ENCODE results near the gene GNA14.
"Not testable (repeated sequence)": the region's sequence is repeated elsewhere in the genome, so short reads cannot be mapped to it uniquely, and the experiment has no call there.

GNA14 gene

DNA sequence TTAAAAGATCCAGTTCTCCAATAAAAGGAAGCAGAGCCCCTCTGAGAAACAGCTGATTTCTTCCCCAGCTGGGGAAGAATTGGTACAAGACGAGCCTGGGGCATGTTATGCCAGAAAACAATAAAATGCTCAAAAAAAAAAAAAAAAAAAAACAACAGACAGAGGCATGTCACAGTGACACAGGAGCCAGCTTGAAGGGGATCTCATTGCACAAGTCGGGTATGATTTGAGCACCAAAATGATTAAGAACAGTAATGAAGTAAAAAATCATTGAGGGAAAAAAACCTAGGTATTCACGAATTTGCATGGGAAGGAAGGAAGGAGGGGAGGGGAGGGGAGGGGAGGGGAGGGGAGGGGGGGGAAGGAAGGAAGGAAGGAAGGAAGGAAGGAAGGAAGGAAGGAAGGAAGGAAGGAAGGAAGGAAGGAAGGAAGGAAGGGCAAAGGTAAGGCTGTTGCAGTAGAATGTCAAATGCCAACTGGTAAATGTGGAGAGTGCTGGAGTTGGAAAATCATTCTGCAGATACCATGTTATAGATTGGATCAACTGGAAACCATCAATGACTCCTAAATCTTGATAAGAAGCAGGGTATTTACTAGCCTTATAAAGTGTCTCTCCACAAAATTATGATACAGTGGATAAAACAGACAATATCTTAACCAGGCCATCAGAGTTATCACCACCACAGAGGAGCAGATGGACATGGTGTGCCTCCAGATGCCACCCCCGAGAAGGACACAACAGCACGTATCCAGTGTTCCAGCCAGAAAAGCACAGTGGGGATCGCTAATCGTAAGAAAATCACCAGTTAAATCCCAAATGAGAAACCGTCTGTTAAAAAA, 7.2 kb downstream of the GNA14 start:
- DNase-seq, result no peak

DNA sequence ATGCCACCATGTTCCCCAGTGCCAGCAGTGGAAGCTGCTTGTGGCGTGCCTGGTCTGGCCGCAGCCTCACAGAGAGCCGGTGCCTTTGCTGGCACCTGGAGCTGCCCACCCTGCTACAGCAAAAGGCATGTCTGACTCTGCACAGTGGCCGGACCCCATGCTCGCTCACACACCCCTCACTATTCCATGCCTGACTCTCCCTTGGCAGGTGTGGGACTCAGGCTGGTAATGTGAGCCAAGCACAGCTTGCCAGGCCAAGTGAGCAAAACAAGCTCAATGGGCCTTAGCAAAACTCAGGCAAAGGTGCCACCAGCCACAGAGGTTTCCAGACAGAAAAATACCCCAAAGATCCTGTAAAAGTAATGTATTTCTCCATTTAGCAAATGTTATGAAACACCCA, 15.5 kb downstream of the GNA14 start:
- no peak for DNase-seq

DNA sequence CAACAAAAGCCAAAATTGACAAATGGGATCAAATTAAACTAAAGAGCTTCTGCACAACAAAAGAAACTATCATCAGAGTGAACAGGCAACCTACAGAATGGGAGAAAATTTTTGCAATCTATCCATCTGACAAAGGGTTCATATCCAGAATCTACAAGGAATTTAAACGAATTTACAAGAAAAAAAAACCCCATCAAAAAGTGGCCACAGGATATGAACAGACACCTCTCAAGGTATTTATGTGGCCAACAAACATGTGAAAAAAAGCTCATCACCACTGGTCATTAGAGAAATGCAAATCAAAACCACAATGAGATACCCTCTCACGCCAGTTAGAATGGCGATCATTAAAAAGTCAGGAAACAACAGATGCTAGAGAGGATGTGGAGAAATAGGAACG, 19.3 kb downstream of the GNA14 start:
- DNase-seq, result not testable (repeated sequence)

DNA sequence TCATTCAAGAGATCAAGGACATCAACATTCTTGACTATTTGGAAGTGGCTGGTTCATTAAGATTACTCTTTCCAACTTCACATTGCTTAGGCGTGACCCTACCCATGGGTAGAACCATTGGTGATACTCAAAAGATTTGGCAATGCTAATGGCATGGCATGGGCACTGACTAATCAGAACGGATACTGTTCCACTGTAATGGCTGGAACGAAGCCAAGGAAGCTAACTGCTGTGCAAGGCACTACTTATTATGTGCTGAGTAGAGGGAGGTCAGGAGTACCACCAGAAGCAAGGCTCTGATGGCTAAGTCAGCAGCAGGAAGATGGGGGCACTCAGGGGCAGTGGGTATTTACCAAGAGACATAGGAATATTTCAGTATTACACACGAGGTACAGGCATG, 31.9 kb downstream of the GNA14 start:
- DNase-seq, result no peak

DNA sequence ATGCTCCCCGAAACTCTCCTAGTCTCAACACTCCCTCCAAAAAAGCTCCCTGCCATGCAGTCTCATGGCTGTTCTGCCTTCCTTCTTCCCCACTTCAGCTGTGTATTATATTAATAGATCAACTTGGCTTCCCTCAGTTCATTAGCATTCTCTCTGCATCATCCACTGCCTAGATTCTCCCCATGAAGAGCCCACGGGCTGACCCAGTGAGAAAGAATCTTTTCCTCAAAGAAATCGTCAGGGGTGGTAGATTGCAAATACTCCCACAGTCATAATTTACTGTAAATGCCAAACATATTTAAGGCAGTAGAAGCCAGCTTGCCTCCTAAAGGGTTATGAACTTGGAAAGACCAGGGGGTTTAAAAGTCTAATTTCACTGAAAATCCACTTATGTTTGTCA, 33.5 kb downstream of the GNA14 start:
- no peak for DNase-seq

DNA sequence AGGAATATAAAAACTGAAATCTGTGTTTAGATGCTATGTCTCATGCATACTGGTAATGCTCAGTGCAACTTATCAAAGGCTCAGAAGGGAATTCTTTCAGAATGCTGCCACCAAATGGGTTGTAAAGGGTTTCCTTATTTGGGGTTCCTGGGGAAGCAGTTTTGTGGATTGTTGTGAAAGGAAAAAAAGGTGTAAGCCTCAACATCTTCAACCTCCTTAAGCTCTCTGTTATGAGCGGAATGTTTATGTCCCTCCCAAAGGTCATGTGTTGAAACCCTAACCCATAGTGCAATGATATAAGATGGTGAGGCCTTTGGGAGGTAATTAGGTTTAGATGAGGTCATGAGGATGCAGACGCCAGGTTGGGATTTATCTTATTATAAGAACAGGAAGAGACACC, 41.6 kb downstream of the GNA14 start:
- no peak for DNase-seq

DNA sequence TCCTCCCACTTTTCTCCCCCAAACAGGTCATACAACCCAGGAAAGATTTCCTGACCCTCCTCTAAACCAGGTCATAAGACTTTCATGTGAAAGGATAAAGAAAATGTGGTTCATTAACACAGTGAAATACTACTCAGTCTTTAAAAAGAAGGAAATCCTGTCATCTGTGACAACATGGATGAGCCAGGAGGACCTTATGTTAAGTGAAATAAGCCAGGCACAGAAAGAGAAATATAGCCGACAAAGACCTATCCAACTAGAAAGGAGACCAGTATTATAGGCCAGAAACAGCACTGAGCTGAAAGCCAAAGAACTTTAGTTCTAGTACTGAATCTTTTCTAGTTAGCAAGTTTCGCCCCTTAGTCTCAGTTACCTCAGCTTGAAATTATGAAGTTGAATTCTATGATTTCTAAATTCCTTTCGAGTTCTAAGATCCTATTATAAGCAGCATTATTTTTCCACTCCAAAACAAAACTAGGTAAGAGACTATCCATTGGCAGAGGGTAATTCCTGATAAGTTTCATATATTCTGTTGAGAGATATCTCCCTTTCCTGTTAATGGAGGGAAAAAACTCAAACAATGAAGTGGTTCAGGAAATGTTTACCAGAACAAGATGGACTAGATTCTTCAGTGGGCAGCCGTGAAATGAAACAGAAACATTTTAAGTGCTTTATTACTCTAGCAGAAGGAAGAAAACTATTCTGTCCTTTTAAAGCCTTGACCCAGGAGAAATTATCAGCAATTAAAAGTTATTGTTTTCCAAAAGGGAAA, 42.5 kb downstream of the GNA14 start:
- no peak for DNase-seq

DNA sequence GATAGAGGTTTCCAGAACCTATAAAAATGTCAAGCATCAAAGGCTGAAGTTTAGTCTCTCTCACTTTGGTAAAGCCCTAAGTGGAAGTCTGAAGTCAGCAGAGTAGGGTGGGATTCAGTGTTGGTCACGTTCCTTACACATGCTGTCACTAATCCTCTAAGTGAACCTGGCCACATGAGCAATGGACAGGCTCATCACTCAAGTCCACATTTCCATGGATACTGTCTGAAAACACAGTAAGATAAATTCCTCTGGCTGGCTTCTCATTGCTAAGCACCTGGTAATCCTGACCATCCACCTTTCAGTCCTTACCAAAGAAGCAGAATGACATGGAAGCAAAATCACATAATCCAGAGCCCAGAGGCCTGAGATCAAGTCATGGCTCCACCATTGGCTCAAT, 43.8 kb downstream of the GNA14 start:
- DNase-seq, result no peak

DNA sequence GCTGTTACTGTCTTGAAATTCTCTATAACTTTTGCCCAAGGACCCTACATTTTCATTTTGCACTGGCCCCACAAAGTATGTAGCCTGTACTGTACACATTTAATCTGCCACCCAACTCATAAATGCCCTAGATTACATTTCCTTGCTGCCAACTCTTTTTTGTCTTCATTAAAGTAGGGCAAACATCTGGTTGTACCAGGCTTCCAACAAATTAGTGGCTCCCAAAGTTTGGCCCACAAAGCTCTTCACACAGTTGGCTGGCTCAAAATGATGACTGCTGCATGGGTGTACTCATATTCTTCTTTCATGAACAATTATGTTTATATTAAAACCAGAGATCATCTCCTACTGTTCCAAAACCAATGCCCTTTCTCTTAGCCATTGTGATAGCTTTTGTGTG, 45.3 kb downstream of the GNA14 start:
- no peak for DNase-seq

DNA sequence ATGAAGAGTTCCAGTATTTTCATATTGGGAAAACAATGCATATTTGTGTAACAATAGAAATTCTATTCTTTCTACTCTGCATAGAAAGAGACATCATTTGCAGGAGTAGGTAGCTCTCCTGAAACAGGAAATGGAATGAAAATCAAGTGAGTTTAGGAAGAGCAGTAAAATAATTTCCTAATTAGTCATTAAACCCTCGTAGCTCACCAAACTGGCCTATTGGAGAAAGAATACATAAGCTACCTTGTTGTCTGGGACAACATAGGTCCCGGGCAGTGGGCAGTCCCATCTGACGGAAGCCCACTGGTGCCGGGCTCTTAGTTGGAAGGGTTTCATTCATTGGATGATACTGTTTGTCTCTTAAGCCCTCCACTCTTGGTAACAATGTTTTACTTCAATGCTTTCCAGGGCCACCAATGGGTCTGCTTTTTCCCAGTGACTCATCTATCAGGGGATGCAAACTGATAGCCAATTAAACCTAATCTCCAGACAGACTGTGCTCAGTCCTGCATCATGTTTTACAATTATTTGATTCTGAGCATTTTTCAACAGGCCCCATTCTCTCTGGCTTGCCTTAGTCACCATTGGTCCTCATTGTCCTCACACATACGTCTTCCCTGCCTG, 46.5 kb downstream of the GNA14 start:
- no peak for DNase-seq

DNA sequence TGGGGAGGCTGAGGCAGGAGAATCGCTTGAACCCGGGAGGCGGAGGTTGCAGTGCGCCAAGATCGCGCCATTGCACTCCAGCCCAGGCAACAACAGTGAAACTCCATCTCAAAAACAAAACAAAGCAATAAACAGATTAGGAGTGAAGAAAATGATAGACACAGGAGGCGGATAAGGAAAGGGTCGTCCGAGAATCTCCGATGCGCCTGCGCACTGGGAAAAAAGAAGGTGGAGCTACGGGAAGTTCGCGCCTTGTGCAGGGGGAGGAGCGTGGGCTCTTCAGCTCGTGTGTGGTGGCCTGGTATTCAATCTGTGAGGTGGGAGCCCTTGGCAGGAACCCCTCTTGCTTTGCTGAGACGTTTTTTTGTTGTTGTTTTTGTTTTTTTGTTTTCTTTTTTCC, 47.3 kb downstream of the GNA14 start:
- DNase-seq, result no peak

DNA sequence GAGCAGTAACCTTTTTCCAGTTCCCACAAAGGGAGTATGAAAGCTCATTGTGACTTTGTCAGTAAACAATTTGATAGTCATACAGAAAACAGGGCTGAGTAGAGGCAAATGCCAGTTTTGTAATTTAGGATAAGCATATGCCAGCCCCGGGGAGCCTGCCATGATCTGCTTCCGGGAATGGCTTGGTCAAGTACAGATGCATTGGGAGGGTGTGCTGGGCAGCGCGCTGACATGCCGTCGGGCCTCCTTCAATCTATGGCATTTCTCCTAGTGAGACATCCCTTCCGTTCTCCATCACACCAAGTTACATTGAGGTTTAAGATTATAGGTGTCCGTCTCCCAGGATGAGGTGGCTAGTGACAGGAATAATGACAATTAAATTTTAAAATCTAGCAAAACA, 48.6 kb downstream of the GNA14 start:
- no peak for DNase-seq

DNA sequence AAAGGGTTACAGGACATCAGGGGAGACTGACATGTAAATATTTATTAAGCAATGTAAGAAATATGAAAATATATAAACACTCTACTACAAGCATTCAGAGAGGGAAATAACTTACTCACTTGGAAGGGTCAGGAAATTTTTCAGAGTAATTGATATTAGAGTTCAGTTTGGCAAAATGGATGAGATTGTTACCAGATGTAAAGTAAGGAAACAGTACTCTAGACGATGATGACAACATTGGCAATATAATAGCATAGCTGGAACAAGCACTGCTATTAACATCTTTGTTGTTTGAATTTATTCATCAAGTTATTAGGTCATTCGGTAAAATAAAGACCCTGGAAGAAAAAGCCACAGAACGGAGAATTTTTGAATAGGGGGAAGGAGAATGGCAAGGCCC, 49.1 kb downstream of the GNA14 start:
- no peak for DNase-seq

DNA sequence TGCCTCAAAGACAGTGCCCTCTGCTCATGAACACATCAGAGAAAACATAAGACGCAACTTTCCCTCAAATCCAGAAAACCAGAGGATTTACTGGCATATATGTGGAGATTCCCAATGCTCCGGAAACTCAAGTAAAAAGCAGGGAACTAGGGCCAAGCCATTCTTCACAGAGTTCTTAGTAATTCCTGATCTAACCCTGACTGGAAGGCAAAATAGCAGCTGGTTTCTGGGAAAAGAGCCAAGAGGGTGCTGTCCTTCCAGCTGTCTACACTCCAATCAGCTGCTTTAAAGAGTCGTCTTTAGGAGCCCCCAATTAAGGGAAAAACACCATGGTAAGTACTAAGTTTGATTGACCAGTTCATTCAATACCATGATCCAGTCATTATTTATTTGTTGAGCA, 49.6 kb downstream of the GNA14 start:
- DNase-seq, result no peak

DNA sequence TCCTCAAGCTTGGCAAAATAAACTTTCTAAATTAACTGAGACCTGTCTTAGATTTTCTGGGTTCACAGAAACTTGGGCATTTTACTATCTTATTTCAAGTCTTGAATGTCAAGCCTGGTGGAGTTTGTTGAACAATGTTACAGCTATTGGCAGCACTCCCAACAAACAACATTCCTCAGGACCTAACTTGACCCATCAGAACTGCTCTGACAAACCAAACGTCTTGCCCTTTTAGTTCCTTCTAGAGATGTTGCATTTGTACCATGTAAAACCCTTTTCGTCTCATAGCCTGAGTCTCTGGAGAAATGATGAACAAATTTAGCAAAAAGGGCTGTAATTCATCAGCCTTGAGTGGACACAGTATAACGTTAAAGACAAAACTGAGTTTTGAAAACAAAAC, 51.1 kb downstream of the GNA14 start:
- no peak for DNase-seq

DNA sequence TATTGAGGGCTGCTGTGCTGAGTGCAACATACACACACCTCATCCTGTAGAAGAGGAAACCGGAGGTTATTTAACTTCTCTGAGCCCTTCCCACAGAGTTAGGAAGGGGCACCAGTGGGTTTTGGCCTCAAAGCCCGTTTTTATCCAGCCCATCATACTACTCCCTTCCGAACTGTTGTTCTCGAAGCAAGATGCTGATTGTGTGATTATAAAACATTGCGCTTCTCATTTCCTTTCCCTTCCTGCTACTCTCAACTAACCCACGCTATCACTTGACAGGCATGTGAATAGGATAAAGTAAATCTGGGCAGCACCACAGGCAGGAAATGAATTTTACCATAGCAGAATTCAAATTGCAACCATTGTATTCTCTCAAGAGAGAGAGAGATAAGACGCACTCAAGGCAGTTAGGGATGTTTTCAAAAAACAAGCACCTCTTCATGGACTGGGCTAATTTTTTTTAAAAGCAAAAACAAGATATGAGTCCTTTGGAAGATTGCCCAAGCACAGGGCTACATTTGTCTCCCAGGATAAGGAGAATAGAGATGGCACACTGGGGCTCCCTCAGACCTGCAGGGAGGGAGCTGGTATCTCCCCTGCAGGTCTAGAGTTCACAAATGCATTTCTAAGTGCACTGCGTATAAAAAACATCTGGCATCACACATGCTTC, 52.6 kb downstream of the GNA14 start:
- DNase-seq, result no peak

DNA sequence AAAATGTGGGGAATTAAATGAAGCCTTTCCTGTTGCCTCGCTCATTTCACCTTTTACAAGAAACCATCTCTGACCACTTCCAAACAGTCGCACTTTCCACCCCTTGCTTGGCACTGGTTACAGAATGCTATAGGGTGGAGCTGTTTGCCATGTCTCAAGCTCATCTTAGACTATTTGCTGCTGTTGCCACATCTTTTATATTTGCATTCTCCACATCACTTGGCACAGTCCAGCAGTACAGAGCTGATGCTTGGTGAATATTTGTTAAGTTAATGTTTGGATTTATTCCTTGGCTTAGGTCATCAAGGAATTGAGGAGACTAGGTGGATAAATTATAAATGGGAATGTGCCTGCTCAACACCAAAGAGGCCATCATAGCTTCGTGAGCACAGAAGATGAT, 53.2 kb downstream of the GNA14 start:
- no peak for DNase-seq

DNA sequence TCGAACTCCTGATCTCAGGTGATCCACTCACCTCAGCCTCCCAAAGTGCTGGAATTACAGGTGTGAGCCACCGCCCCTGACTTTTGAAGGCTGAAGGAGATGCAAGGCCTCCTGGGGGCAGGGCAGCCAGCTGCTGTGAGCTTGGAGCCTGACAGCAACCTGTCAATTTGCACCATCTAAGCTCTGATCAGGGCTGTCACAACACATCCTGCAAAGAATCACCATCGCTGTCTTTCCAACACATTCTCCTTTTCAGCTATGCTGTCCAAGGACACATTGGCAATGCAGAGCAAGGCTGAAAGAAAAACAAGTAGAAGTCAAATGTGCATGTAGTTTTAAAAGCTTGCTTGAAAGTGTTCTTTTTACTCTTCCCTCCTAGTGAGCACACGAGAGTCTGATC, 54.6 kb downstream of the GNA14 start:
- no peak for DNase-seq

DNA sequence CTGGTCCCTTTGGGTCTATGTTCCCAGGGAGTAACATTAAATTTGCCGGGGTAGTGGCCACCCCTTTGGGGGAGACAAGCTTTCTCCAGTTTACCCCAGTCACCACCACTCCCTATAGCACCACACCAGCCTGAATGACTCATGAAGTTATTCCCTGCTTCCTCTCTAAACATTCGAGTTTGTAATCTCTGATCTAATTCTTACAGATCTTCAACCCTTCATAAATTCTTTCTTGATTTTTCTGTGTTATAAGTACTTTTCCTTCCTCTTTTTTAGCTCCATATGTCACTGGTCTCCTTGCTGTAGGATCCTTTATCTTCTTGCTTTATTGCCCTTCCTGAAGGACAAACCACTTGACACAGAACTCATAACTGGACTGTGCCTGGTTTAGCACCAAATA, 55.6 kb downstream of the GNA14 start:
- no peak for DNase-seq

DNA sequence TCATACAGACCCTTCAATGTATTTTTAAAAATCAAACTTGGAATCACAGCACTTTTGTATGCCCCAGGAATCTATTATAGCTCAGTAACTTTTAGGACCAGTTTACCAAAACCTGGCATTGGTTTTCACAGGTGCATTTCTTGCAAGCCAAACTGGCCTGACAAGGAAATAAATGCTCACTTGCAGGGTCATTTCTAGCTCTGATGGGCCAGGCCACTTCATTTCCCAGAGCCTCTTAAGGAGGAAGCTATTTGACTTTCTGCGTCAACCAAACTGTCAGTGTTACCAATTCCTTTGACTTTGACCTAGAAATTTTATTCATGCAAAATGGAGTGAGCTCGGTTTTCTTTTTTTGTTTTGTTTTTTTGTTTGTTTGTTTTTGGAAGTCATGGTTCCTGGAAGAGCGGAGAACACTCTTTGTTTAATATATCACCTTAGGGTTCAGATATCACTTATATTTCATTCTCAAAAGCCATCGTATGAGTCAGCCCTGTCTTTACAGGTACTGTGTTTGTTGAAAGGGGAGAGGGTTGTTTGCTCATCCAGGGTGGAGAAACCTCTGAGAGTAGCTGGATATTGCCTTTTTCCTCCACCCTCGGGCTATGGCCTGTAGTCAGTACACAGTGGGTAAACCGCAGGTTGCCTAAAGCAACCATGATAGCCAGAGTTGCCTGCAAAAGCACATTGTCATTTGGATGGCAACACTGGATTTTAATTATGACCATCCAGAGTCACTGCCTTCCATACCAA, 58.9 kb downstream of the GNA14 start:
- no peak for DNase-seq

DNA sequence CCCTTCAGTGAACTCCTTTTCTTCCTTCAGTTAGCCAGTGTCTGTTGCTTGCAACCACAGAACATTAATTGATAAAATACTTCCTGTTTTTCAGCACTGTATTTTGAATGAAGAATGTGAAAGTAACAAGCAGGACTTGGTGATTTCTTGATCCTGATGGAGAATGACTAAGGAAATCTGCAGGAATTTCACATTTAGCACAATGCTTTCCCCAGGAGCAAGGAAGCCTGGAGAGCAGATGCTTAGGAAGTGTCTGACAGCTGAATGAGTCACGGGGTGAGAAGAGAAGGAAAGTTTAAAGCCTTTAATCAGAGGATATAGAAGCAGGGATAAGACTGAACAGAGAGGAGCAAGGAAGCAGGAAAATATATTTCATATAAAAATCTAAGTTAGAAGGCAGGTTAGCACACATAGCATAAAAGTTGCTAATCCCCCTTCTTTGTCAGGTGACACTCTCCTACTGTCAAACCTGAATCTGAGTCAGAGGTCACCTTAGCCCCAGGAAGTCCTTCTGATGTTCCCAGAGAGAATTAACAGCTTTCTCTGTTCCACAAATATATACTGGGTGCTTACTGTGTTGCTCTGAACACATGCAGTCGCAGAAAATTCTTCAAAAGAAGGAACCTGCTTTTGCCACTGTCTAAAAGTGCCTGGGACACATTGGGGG, 59.7 kb downstream of the GNA14 start:
- no peak for DNase-seq

DNA sequence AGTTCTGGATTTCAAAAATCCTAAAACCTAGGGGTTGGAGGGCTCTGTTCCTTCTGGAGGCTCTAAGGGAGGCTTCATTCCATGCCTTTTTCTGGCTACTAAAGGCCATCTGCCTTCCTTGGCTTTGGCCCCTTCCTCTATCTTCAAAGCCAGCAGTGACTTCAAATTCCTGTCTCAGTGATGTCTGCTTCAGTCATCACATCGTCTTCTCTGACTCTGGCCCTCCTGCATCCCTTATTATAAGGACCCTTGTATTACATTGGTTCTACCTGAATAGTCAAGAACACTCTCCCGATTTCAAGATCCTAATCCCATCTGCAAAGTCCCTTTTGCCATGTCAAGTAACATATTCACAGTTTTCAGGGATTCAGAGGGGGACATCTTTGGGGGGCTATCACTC, 60.3 kb downstream of the GNA14 start:
- no peak for DNase-seq

All from activated gamma-delta T cell (primary cell).